ENCODE data around the gene TOMM22. TPM values are rescaled to one million over a fixed set of nuclear protein-coding genes. Genes with fewer than 3 reads are reported as not detected.

The TOMM22 gene
- polyA plus RNA-seq, 3 donors, result 74.4 to 107 (median 97.4) TPM

DNA sequence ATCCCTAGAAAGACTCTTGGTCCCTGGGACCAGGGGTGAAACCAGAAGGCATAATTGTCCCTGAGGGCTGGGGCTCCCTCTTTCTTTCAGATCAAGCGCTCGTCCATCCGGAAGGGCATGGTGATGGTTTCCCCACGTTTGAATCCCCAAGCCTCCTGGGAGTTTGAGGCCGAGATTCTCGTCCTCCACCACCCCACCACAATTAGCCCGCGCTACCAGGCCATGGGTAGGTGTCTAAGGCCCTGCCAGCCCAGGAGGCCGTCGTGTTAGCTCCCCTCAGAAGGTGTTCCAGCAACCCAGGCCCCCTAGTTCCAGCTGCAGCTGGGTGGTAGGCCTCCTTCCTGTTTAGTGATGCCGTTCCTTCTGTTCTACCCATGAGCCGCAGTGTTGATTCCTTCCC is 45.4 kb downstream of the TOMM22 start:
- no peak for DNase-seq (ENCODE audit: extremely low read depth in 1 of 11, low read depth in 9 of 11, low spot score in 4 of 11)

- DNase-seq (ENCODE audit: extremely low read depth in 1 of 11, low read depth in 9 of 11, low spot score in 4 of 11), result no peak
These were observed 46.0 kb downstream of the TOMM22 start for GRCh38 chr22:38727530-38728451.

GRCh38 chr22:38728871-38729796 is 47.4 kb downstream of the TOMM22 start:
- no peak for DNase-seq (ENCODE audit: extremely low read depth in 1 of 11, low read depth in 9 of 11, low spot score in 4 of 11)

GRCh38 chr22:38729946-38730345 is 48.2 kb downstream of the TOMM22 start:
- DNase-seq (ENCODE audit: extremely low read depth in 1 of 11, low read depth in 9 of 11, low spot score in 4 of 11), result no peak

- DNase-seq (ENCODE audit: extremely low read depth in 1 of 11, low read depth in 9 of 11, low spot score in 4 of 11), result no peak
These were observed 48.7 kb downstream of the TOMM22 start for GRCh38 chr22:38730411-38730871.

DNA sequence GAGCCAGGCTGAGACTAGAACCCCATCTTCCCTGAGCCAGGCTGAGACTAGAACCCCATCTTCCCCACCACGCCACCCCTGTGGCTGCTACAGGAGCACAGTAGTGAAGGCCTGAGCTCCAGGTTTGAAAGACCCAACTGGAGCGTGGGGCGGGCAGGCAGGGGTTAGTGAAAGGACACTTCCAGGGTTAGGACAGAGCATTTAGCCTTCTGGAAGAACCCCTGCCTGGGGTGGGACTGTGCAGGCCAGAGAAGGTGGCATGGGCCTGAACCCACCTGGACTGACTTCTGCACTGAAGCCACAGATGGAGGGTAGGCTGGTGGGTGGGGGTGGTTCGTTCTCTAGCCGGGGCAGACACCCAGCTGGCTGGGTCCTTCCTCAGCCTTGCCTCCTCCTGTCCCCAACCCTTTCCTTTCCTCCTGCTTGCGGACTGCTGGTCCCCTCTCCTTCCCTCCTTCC is 50.0 kb downstream of the TOMM22 start:
- DNase-seq (ENCODE audit: extremely low read depth in 1 of 11, low read depth in 9 of 11, low spot score in 4 of 11), result no peak

- DNase-seq (ENCODE audit: extremely low read depth in 1 of 11, low read depth in 9 of 11, low spot score in 4 of 11), result no peak
These were observed 50.6 kb downstream of the TOMM22 start for GRCh38 chr22:38732251-38732815.

DNA sequence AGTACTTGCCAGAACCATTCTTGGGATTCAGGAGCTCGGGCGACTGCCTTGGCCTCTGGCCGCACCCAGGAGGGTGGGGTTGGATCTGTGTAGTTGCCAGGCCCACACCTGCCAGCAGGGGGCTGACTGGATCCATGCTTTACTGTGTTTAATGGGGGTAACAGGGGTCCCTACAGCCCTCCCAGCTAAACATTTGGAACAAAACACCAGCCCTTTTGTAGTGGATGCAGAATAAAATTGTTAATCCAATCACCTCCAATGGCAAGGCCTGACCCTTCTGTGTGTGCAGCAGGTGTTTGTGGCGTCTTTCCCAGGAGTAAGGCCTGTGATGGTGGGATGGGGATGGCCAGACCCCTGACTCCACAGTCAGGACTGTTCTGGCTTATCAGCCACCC is 51.6 kb downstream of the TOMM22 start:
- no peak for DNase-seq (ENCODE audit: extremely low read depth in 1 of 11, low read depth in 9 of 11, low spot score in 4 of 11)

DNA sequence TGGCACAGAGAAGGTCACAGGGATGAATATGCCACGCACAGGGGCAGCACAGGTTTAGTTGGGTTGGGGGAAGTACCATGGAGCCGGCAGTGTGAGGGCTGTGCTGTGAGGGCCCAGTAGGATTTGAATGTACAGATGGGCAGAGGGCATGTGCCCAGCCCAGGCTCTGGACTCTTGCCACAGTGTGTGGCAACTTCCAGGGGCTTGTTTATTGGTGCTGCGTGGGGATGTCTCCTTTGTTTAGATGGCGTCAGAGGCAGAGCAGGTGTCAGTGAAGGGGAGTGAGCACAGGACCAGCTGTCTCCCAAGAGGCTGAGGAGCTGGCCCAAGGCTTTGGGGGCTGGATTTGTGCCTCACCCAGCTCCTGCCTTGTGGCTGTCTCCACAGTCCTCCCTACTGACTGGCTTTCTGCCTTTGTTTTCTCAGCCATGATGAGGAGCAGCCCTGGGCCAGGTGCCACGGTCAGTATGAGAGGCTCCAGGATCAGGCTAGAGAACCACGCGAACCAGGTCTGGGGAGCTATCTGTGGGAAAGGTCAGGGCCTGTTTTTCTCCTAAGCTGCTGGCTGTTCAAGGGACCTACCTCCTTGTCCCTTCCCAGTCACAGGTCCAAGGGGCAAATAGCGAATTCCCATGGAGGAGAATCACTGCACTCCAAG is 52.1 kb downstream of the TOMM22 start:
- no peak for DNase-seq (ENCODE audit: extremely low read depth in 1 of 11, low read depth in 9 of 11, low spot score in 4 of 11)

DNA sequence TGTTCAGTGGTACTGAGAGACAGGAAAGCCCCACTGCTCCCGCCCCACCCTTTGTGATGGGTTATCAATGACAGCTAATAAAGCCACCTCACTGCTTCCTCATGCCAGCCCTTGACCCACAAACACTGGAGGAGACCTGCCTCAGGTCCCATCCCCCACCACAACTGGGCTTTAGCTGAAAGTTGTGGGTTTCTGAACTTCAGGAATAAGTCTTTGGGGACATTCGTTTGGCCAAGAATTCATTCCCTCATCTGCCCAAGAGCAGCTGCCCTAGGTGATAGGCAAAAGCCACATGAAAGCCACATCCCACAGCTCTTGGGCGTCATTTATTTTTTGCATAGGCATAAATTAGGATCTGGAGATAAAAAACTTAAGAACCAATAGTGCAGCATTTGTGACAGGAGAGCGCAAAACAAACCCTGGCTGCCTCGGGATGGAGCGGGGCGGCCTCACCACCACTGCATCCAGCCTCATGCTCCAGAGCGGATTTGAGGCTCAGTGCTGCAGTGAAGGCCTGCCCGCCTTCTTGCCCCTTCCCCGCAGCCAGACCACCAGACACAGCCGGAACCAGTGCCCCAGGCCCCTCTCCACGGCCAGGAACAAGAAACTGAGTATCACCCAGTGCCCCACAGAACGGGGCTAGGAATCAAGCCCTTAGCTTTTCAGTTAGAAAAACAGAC is 52.8 kb downstream of the TOMM22 start:
- DNase-seq (ENCODE audit: extremely low read depth in 1 of 11, low read depth in 9 of 11, low spot score in 4 of 11), result no peak

Other genes with a start within 250 kb of the TOMM22 start
- gene KCNJ4, start 226.8 kb upstream of the TOMM22 start, polyA plus RNA-seq (ENCODE audit: insufficient read length in 3 of 3), result under 1 TPM; 0.28 to 0.30 (median 0.29) TPM
- 10 to 100 TPM in 2 of 3 donors, 1 to 10 TPM in 1; 9.3 to 11.6 (median 11.2) TPM for gene KDELR3, start 213.9 kb upstream of the TOMM22 start, polyA plus RNA-seq (ENCODE audit: insufficient read length in 3 of 3)
- 1,000 to 10,000 TPM in 1 of 3 donors, 100 to 1,000 TPM in 2; 809 to 1,117 (median 924) TPM for gene DDX17, start 175.6 kb upstream of the TOMM22 start, polyA plus RNA-seq (ENCODE audit: insufficient read length in 3 of 3)
- 1 to 10 TPM; 5.6 to 6.1 (median 5.7) TPM for gene DMC1, start 111.8 kb upstream of the TOMM22 start, polyA plus RNA-seq (ENCODE audit: insufficient read length in 3 of 3)
- 10 to 100 TPM in 1 of 3 donors, 1 to 10 TPM in 2; 5.9 to 11.6 (median 6.7) TPM for gene FAM227A, start 25.6 kb upstream of the TOMM22 start, polyA plus RNA-seq (ENCODE audit: insufficient read length in 3 of 3)
- gene CBY1, start 25.3 kb upstream of the TOMM22 start, polyA plus RNA-seq (ENCODE audit: insufficient read length in 3 of 3), result 10 to 100 TPM; 56.5 to 62.1 (median 58.4) TPM
- gene JOSD1, start 19.0 kb downstream of the TOMM22 start, polyA plus RNA-seq (ENCODE audit: insufficient read length in 3 of 3), result 10 to 100 TPM; 41.5 to 45.3 (median 42.6) TPM
- gene GTPBP1, start 24.0 kb downstream of the TOMM22 start, polyA plus RNA-seq (ENCODE audit: insufficient read length in 3 of 3), result 10 to 100 TPM; 38.5 to 62.3 (median 51.1) TPM
- 10 to 100 TPM; 50.4 to 72.6 (median 66.3) TPM for gene SUN2, start 74.0 kb downstream of the TOMM22 start, polyA plus RNA-seq (ENCODE audit: insufficient read length in 3 of 3)
- gene DNAL4, start 112.2 kb downstream of the TOMM22 start, polyA plus RNA-seq (ENCODE audit: insufficient read length in 3 of 3), result 10 to 100 TPM; 32.7 to 39.7 (median 38.3) TPM
- gene NPTXR, start 162.1 kb downstream of the TOMM22 start, polyA plus RNA-seq (ENCODE audit: insufficient read length in 3 of 3), result 1 to 10 TPM; 3.7 to 5.5 (median 4.3) TPM
- gene CBX6, start 190.3 kb downstream of the TOMM22 start, polyA plus RNA-seq (ENCODE audit: insufficient read length in 3 of 3), result 10 to 100 TPM; 34.6 to 45.5 (median 44.8) TPM